Fibroblast of pulmonary artery (primary cell): ENCODE data around the gene MYO1B.

Experiments used
- DNase-seq: peaks from one replicate; pipeline ENCODE4 v3.0.0-alpha.2; 2010; ENCODE audit warnings: low read depth
- H3K4me3 ChIP-seq: replicated peaks from 2 replicates; pipeline ENCODE4 v1.5.1; 2011; ENCODE audit warnings: low read depth, mild to moderate bottlenecking, control low read depth, low read length, moderate library complexity
- CTCF ChIP-seq: IDR thresholded peaks from 2 replicates; pipeline ENCODE4 v1.5.1; 2011; ENCODE audit warnings: mild to moderate bottlenecking, control low read depth, low read length, inconsistent platforms; ENCODE audit errors: missing control alignments

MYO1B gene

DNA sequence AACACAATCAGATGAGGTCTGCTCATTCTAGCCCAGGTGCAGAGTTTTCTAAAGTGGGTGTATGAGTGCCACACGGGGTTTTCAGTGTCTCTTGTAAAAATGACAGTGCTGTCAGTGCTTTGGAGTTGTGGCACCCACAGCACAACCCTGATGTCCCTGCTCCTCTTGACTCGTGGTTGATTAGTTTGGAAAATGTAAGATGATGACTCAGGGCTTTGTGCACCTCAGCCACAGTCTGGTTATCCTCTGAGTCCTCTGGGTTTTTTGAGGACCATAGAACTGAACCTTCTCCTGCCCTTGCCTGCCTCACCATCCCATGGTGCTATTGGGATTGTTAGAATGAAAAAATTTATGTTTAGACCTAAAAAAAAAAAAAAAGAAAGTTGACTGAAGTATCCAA, 105.6 kb downstream of the MYO1B start:
- no peak for TF ChIP-seq CTCF
- no peak for DNase-seq
- no peak overlapping the region for H3K4me3 ChIP-seq

DNA sequence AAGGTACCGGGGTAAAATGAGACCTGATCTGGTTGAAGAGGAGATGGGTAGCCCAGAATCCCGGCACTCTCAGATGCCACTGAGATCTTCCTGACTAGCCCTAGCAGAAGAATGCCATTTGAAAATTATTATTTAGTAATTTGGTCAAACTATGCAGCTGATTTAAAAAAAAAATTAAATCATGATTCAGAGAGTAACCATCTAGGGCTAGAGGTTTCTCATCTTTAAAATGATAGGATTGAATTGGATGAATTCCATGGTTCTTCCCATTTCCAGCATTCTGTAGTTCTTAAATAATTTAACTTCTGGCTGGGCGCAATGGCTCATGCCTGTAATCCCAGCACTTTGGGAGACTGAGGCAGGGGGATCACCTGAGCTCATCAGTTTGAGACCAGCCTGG, 106.1 kb downstream of the MYO1B start:
- no peak overlapping the region for H3K4me3 ChIP-seq
- no peak for DNase-seq
- no peak for TF ChIP-seq CTCF

DNA sequence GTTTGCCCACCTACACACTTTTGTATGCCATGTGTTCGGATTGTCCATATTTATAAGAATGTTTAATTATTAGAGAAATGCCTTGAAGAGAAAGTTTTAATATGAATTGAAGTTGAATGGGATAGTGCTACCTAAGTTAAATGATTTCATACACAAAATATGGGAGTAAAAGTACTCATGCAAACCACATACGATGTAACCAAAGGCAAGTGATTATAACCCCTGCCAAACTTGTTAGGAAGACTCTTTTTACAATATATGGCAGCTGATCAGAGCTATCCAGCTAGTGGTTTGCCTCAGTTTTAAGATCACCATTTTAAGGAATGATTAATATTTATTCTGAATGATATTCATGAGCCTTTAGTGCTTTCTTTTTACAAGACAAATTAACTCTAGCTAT, 106.7 kb downstream of the MYO1B start:
- peak; percentile 10 for DNase-seq
- no peak for TF ChIP-seq CTCF
- H3K4me3 ChIP-seq = no peak overlapping the region

DNA sequence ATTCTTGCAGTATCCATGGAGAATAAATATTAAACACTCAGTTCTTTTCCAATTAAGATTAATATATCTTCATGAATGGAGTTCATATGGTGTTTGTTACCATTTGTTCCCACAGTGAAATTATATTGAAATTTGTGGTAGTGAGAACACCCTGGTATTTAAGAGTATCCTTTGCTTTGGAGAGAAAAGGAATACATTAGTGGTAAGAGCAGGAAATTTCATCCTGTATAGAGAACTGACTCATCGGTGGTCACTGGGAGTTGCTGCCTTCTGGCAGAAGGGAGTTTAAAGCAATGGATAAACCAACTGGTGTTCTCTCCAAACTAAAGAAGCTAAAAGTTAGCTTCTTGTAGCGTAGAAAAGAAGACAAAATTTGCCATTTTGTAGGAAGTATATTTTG, 107.3 kb downstream of the MYO1B start:
- H3K4me3 ChIP-seq = no peak overlapping the region
- TF ChIP-seq CTCF = no peak
- DNase-seq = peak; percentile 65

DNA sequence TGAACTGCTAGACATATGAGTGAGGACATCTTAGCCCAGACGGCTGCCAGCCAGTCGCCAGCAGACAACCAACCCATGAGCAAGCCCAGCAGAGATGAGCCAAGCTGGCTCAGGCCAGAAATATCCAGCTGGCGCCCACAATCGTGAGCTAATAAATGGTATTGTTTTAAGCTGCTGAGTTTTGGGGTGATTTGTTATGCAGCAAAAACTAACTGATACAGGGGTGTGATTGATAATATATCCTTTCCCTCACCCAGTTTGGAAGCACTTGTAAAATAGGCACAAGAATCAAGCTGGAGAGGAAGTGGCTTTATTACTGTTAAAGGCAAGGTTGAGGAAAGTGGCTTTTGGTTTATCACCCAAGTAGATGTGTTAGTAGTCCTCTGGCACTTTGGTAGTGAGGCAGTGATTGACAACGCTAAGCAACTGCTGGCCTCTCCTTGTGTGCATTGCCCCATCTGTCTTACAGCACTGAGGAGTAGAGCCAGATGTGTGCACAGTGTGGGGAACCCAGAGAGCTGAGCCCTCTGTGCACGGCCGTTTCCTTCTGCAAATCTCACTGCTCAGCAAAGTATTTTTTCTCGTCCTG, 110.1 kb downstream of the MYO1B start:
- DNase-seq = no peak
- no peak overlapping the region for H3K4me3 ChIP-seq
- TF ChIP-seq CTCF = no peak

- no peak for DNase-seq
- no peak overlapping the region for H3K4me3 ChIP-seq
- no peak for TF ChIP-seq CTCF
These were observed 112.5 kb downstream of the MYO1B start for GRCh38 chr2:191357678-191358077.

DNA sequence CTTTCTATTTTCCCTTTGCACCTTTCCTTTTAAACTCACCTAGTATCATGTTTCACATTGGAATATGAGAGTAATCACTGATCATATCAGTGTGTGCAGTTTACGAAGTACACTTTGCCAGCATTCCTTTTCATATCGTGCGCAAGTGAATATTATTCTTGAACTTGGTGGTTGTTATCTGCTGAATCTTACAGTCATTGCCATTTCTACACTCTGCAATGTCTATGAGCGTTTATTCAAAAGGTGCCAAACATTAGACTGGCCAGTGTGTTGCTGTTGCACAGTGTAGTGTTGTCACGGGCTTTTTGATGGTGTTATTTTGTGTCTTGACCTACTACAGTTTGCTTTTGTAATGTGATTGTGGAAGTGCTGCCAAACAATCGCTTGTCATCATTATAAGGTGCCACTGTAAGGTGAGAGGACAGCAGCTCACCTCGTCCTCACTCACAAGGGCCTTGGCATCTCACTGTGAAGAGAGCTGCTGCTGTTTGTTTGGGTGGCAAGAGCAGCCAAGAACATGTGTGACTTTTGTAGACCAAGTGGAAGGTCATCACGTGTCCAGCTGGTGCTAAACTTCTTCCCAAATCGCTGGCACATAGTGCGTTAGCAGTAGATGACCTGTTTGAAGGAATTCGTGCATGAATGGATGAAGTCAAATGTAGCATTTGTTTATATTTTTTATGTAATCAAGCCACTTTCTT, 113.3 kb downstream of the MYO1B start:
- DNase-seq = no peak
- no peak for TF ChIP-seq CTCF

More for the DNA sequence above, 113.3 kb downstream of the MYO1B start:
- no peak overlapping the region for H3K4me3 ChIP-seq
